HEK293 (cell line): ENCODE measurements around the gene LDLRAD2.
"Not testable (repeated sequence)": the region's sequence is repeated elsewhere in the genome, so short reads cannot be mapped to it uniquely, and the experiment has no call there.

Experiments
- CTCF ChIA-PET: fragments of 350-600 bp; formaldehyde crosslinking; extraction: SDS; loops from one replicate; lab custom pipeline; 2021; ENCODE audit warnings: antibody characterized with exemption; lab: Yijun Ruan, JAX
- POLR2A ChIA-PET: fragments of 300-600 bp; formaldehyde crosslinking; extraction: SDS; loops from one replicate; lab custom pipeline; 2020; ENCODE audit warnings: antibody characterized with exemption, inconsistent platforms; lab: Yijun Ruan, JAX
- H3K27ac ChIP-seq: fragments of 200-500 bp; sonication (Bioruptor generic); 2 replicates; pipeline ENCODE4 v1.5.1; 2014; ENCODE audit warnings: low read depth, low read length, control low read depth, inconsistent platforms; ENCODE audit errors: extremely low read depth
- H3K36me3 ChIP-seq, 2 experiments: fragments of 200-500 bp in 1 of 2; sonication (Bioruptor generic) in 1 of 2; 1 replicate in 1 of 2; 2 replicates in 1 of 2; pipeline ENCODE4 v1.5.1; 2014 to 2017; ENCODE audit warnings: inconsistent platforms in 2 of 2, low read length in 2 of 2; ENCODE audit not compliant: control insufficient read depth in 2 of 2, insufficient read depth in 1 of 2
- H3K4me1 ChIP-seq: fragments of 200-500 bp; sonication (Bioruptor generic); 2 replicates; pipeline ENCODE4 v1.5.1; 2014; ENCODE audit warnings: mild to moderate bottlenecking, low read length, inconsistent platforms; ENCODE audit not compliant: control insufficient read depth, insufficient read depth
- H3K4me3 ChIP-seq: 2 replicates; pipeline ENCODE4 v1.5.1; 2011; ENCODE audit warnings: low read depth, mild to moderate bottlenecking, control low read depth, low read length, moderate library complexity
- H3K9me3 ChIP-seq: fragments of 200-500 bp; sonication (Bioruptor generic); 2 replicates; pipeline ENCODE4 v1.5.1; 2014; ENCODE audit warnings: low read depth, low read length, inconsistent platforms; ENCODE audit not compliant: control insufficient read depth, insufficient read depth
- GLIS1 ChIP-seq: fragments of 450-650 bp; formaldehyde crosslinking; IDR thresholded peaks from 2 replicates; pipeline ENCODE4 v1.5.1; 2016; ENCODE audit warnings: missing biosample characterization, missing genetic modification characterization
- KLF10 ChIP-seq: fragments of 450-650 bp; IDR thresholded peaks from 2 replicates; pipeline ENCODE4 v1.5.1; 2018; ENCODE audit warnings: missing biosample characterization, mild to moderate bottlenecking, missing genetic modification characterization
- OVOL3 ChIP-seq: fragments of 450-650 bp; formaldehyde crosslinking; IDR thresholded peaks from 2 replicates; pipeline ENCODE4 v1.5.1; 2016; ENCODE audit warnings: missing biosample characterization, missing genetic modification characterization
- PRDM10 ChIP-seq: fragments of 450-650 bp; formaldehyde crosslinking; IDR thresholded peaks from 2 replicates; pipeline ENCODE4 v1.5.1; 2016; ENCODE audit warnings: missing biosample characterization, missing genetic modification characterization
- ZBTB49 ChIP-seq: fragments of 450-650 bp; formaldehyde crosslinking; IDR thresholded peaks from 2 replicates; pipeline ENCODE4 v1.5.1; 2016; ENCODE audit warnings: missing biosample characterization, missing genetic modification characterization, low read depth
- ZNF121 ChIP-seq: fragments of 450-650 bp; formaldehyde crosslinking; IDR thresholded peaks from 2 replicates; pipeline ENCODE4 v1.5.1; 2016; ENCODE audit warnings: missing biosample characterization, missing genetic modification characterization
- ZNF223 ChIP-seq: fragments of 450-650 bp; formaldehyde crosslinking; IDR thresholded peaks from 2 replicates; pipeline ENCODE4 v1.5.1; 2016; ENCODE audit warnings: missing biosample characterization, missing genetic modification characterization
- ZNF239 ChIP-seq: fragments of 450-650 bp; formaldehyde crosslinking; IDR thresholded peaks from 2 replicates; pipeline ENCODE4 v1.5.1; 2016; ENCODE audit warnings: missing biosample characterization, missing genetic modification characterization
- ZNF366 ChIP-seq: fragments of 450-650 bp; formaldehyde crosslinking; conservative IDR thresholded peaks from 2 replicates; pipeline ENCODE4 v1.5.1; 2016; ENCODE audit warnings: missing biosample characterization, missing genetic modification characterization
- ZNF37A ChIP-seq: fragments of 450-650 bp; IDR thresholded peaks from 2 replicates; pipeline ENCODE4 v1.5.1; 2018; ENCODE audit warnings: missing biosample characterization, missing genetic modification characterization
- ZNF394 ChIP-seq: fragments of 450-650 bp; formaldehyde crosslinking; IDR thresholded peaks from 2 replicates; pipeline ENCODE4 v1.5.1; 2016; ENCODE audit warnings: missing biosample characterization, missing genetic modification characterization, mild to moderate bottlenecking, moderate library complexity, borderline replicate concordance
- ZNF768 ChIP-seq: fragments of 450-650 bp; formaldehyde crosslinking; IDR thresholded peaks from 2 replicates; pipeline ENCODE4 v1.5.1; 2018; ENCODE audit warnings: missing biosample characterization, mild to moderate bottlenecking, missing genetic modification characterization

LDLRAD2 gene

GRCh38 chr1:21766210-21766609 lies 45.9 kb upstream of the LDLRAD2 start:
- CTCF ChIA-PET, result no interaction called here
- POLR2A ChIA-PET, result no interaction called here
- no peaks in the 10 kb centered on the region for H3K9me3 ChIP-seq
- no peak overlapping the region for H3K27ac ChIP-seq
- no peak for TF ChIP-seq ZNF223 (tag by site-specific recombination)
- TF ChIP-seq ZNF239 (tag by site-specific recombination), result no peak
- no peak for TF ChIP-seq ZNF768
- peak; percentile 47; the same call in 1 of the 2 replicates for TF ChIP-seq ZNF394 (tag by site-specific recombination)
- H3K4me3 ChIP-seq, result no peak overlapping the region
- H3K36me3 ChIP-seq, result peaks cover 0 to 3% of the 10 kb centered on the region in 2 experiments; a peak in 2 of 3 replicates
- peaks cover 4% of the 10 kb centered on the region for H3K4me1 ChIP-seq

GRCh38 chr1:21767106-21767505 lies 45.0 kb upstream of the LDLRAD2 start:
- H3K36me3 ChIP-seq, H3K4me3 ChIP-seq, H3K4me1 ChIP-seq, H3K27ac ChIP-seq, H3K9me3 ChIP-seq, CTCF ChIA-PET: not testable (repeated sequence)
- TF ChIP-seq ZNF121 (0 out of 2 replicates have a peak, but pooled peaks have one; percentile 10), PRDM10 (tag by site-specific recombination) (peak; percentile 72)
- POLR2A ChIA-PET, result interaction anchor here (0.8 kb wide), 1 partner anchor 10 kb away, joined by 5 read pairs; no protein-coding TSS in a partner anchor

GRCh38 chr1:21770201-21770600 lies 41.9 kb upstream of the LDLRAD2 start:
- CTCF ChIA-PET, result no interaction called here
- Histone ChIP-seq H3K27ac (no peak overlapping the region), H3K4me1 (peaks cover under 1% of the 10 kb centered on the region; the same call in 1 of the 2 replicates), H3K9me3 (no peaks in the 10 kb centered on the region), H3K4me3 (no peak overlapping the region), H3K36me3 (peaks cover 3 to 4% of the 10 kb centered on the region in 2 experiments; a peak in 2 of 3 replicates)
- POLR2A ChIA-PET, result interaction anchor here (0.6 kb wide), 1 partner anchor 129 kb away, joined by 3 read pairs; no protein-coding TSS in a partner anchor
- TF ChIP-seq ZBTB49 (tag by site-specific recombination) (no peak), KLF10 (tag by site-specific recombination) (no peak), ZNF37A (no peak), OVOL3 (tag by site-specific recombination) (no peak), ZNF366 (tag by site-specific recombination) (no peak), GLIS1 (tag by site-specific recombination) (no peak)

GRCh38 chr1:21770602-21771001 lies 41.5 kb upstream of the LDLRAD2 start:
- H3K27ac ChIP-seq, H3K36me3 ChIP-seq, H3K9me3 ChIP-seq, H3K4me3 ChIP-seq, CTCF ChIA-PET, H3K4me1 ChIP-seq: not testable (repeated sequence)
- POLR2A ChIA-PET, result interaction anchor here (0.6 kb wide), 1 partner anchor 129 kb away, joined by 3 read pairs; no protein-coding TSS in a partner anchor

GRCh38 chr1:21771672-21772071 lies 40.4 kb upstream of the LDLRAD2 start:
- H3K36me3 ChIP-seq, H3K27ac ChIP-seq, H3K9me3 ChIP-seq, H3K4me1 ChIP-seq, POLR2A ChIA-PET, CTCF ChIA-PET, H3K4me3 ChIP-seq: not testable (repeated sequence)
